Hematopoietic multipotent progenitor cell treated with erythropoietin and hydrocortisone succinate and interleukin-3 and kit ligand, for 8 days (in vitro differentiated cells): ENCODE measurements around the gene RAD9A.

Experiments used
- DNase-seq: peaks from one replicate; pipeline ENCODE4 v3.0.0-alpha.2; 2015

The RAD9A gene

GRCh38 chr11:67357831-67358670 is 33.7 kb upstream of the RAD9A start:
- no peak for DNase-seq

- no peak for DNase-seq
These were observed 27.6 kb upstream of the RAD9A start for GRCh38 chr11:67364169-67364568.

GRCh38 chr11:67364783-67365722 is 26.7 kb upstream of the RAD9A start:
- DNase-seq: no peak

- DNase-seq: no peak
These were observed 25.9 kb upstream of the RAD9A start for GRCh38 chr11:67365736-67366444.

GRCh38 chr11:67366546-67366945 is 25.2 kb upstream of the RAD9A start:
- no peak for DNase-seq

GRCh38 chr11:67366961-67367760 is 24.6 kb upstream of the RAD9A start:
- peak; percentile 42 for DNase-seq

- no peak for DNase-seq
These were observed 24.0 kb upstream of the RAD9A start for GRCh38 chr11:67367761-67368227.

GRCh38 chr11:67368621-67369020 is 23.2 kb upstream of the RAD9A start:
- DNase-seq: no peak

GRCh38 chr11:67369275-67369674 is 22.5 kb upstream of the RAD9A start:
- DNase-seq: no peak

- DNase-seq: no peak
These were observed 21.9 kb upstream of the RAD9A start for GRCh38 chr11:67369801-67370284.

- no peak for DNase-seq
These were observed 21.3 kb upstream of the RAD9A start for GRCh38 chr11:67370351-67371076.

- peak; percentile 49 for DNase-seq
These were observed 20.4 kb upstream of the RAD9A start for GRCh38 chr11:67371189-67371910.

GRCh38 chr11:67371911-67372320 is 19.9 kb upstream of the RAD9A start:
- no peak for DNase-seq

- no peak for DNase-seq
These were observed 19.3 kb upstream of the RAD9A start for GRCh38 chr11:67372321-67372992.

GRCh38 chr11:67372993-67373647 is 18.7 kb upstream of the RAD9A start, which contains the start of gene CLCF1:
TSS of gene CLCF1 (minus strand) at chr11:67373598. CDS start at chr11:67373539, 59 bp downstream.
- no peak for DNase-seq

- DNase-seq: peak; percentile 60
These were observed 17.9 kb upstream of the RAD9A start for GRCh38 chr11:67373648-67374570.

- no peak for DNase-seq
These were observed 17.1 kb upstream of the RAD9A start for GRCh38 chr11:67374571-67375281.
